ENCODE results near the gene MAP2K3. TPM values are rescaled to one million over a fixed set of nuclear protein-coding genes. Genes with fewer than 3 reads are reported as not detected.

The MAP2K3 gene
- 10 to 100 TPM in 3 of 4 donors, 1 to 10 TPM in 1; 3.3 to 37.0 (median 12.5) TPM for total RNA-seq

DNA sequence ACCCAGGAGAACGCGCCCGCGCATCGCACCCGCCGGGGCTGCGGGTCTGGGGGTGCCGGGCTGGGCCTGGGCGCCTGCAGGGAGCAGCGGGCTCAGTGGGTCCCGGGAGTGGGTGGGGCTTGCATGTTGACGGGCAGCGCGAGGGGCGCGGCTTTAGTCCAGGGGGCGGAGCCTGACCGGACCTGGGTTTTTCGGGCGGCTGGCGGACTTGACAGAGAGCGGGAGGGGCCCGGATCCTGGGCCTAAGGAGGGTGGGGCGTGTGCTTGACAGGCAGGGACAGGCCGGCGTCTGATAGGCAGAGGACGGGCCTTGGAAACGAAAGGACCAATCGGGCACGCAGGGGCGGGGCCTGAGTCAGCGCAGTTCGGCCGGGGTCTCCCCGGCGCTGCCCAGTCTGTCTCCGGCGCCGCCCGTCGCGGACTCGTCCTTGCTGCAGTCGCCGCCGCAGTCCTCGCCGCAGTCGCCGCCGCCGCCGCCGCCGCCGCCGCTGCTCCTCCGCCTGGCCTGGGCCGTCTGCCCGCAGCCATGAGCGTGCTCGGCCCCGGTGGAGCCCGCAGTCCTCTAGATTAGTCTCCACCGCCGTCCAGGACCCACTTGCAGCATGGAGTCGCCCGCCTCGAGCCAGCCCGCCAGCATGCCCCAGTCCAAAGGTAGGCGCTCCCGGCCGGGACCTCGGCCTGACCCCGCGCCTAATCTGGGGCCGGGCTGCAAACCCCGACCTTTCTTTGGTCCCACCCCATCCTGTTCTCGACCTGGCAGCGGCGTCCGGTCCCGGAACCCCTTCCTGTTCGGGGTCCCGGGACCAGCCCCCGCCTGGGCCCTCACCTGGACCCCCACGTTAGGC lies at the start of gene MAP2K3:
MAP2K3 (plus strand) TSS at position 393 of the 845 bp plus-strand sequence; CDS start at position 603, 210 bp downstream.
- TF ChIP-seq, protein P1, sequence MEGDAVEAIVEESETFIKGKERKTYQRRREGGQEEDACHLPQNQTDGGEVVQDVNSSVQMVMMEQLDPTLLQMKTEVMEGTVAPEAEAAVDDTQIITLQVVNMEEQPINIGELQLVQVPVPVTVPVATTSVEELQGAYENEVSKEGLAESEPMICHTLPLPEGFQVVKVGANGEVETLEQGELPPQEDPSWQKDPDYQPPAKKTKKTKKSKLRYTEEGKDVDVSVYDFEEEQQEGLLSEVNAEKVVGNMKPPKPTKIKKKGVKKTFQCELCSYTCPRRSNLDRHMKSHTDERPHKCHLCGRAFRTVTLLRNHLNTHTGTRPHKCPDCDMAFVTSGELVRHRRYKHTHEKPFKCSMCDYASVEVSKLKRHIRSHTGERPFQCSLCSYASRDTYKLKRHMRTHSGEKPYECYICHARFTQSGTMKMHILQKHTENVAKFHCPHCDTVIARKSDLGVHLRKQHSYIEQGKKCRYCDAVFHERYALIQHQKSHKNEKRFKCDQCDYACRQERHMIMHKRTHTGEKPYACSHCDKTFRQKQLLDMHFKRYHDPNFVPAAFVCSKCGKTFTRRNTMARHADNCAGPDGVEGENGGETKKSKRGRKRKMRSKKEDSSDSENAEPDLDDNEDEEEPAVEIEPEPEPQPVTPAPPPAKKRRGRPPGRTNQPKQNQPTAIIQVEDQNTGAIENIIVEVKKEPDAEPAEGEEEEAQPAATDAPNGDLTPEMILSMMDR (IDR thresholded peaks at IDR 0.05) = no peak
- TF ChIP-seq POLR2A (IDR thresholded peaks at IDR 0.05) = peak; percentile 91 to 97
- Histone ChIP-seq H3K4me1 (peaks cover 11 to 23% of the 10 kb centered on the region in 2 donors), H3K4me3 (peak within 1 kb of the TSS; percentile 61 to 88), H3K36me3 (no peaks in the 10 kb centered on the region), H3K27ac (peak within 1 kb of the TSS; percentile 87 to 91), H3K27me3 (no peaks in the 10 kb centered on the region), H3K9me3 (no peaks in the 10 kb centered on the region)
- peak; percentile 99 for DNase-seq
- intact Hi-C loops (cut with DNase I; ENCODE audit: low total_unique reads) = no loop called here

DNA sequence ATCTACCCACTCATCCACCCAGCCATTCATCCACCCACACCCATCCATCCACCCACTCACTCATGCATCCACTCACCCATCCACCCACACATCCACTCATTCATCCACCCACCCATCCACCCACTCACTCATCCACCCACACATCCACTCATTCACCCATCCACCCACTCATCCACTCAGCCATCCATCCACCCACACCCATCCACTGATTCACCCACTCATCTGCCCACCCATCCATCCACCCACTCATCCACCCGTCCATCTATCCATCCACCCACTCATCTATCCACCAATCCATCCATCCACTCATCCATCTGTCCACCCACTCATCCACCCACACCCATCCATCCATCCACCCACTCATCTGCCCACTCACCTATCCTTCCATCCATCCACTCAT lies 48.6 kb upstream of the MAP2K3 start:
- no peaks in the 10 kb centered on the region for H3K36me3 ChIP-seq
- TF ChIP-seq POLR2A (IDR thresholded peaks at IDR 0.05) = no peak
- TF ChIP-seq, protein P1 (IDR thresholded peaks at IDR 0.05) = no peak
- H3K4me1 ChIP-seq = no peaks in the 10 kb centered on the region
- intact Hi-C loops (cut with DNase I; ENCODE audit: low total_unique reads) = no loop called here
- no peak for DNase-seq
- no peak overlapping the region for H3K4me3 ChIP-seq
- no peaks in the 10 kb centered on the region for H3K9me3 ChIP-seq
- no peaks in the 10 kb centered on the region for H3K27me3 ChIP-seq
- no peak overlapping the region for H3K27ac ChIP-seq

DNA sequence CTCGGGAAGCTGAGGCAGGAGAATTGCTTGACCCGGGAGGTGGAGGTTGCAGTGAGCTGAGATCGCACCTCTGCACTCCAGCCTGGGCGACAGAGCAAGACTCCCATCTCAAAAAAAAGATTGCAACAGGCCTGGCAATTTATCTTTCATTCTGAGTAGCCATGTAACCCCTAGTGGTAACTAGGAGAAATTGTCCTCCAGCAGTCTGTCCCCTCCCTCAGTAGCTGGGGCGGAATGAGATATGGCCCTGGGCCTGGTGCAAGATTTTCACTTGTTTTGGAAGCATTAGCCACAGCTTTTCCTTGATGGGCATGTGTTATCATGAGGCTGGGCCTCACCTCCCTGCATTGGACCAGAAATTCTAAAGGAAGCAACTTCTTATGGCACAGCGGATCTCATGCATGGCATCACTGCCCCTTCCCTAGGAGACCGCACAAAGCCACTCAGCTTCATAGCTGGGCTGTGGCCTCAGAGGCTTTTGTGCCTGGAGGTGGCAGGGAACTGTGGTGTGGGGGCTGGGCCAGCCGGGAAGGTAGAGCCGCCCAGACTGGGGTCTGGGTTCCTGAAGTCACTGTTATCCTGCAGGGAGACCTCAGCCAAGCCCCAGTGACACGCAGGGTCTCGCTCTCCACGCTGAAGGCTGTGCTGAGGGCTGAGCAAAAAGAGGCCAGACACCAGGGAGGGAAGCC lies 44.7 kb upstream of the MAP2K3 start:
- Histone ChIP-seq H3K4me1 (no peaks in the 10 kb centered on the region), H3K27me3 (no peaks in the 10 kb centered on the region), H3K36me3 (no peaks in the 10 kb centered on the region), H3K27ac (no peak overlapping the region), H3K9me3 (no peaks in the 10 kb centered on the region), H3K4me3 (no peak overlapping the region)
- peak in 1 of 2 donors; percentile 15 for DNase-seq
- TF ChIP-seq, protein P1 (IDR thresholded peaks at IDR 0.05) = peak in 2 of 4 experiments; percentile 32 to 37
- no peak for TF ChIP-seq POLR2A (IDR thresholded peaks at IDR 0.05)
- intact Hi-C loops (cut with DNase I; ENCODE audit: low total_unique reads) = no loop called here

DNA sequence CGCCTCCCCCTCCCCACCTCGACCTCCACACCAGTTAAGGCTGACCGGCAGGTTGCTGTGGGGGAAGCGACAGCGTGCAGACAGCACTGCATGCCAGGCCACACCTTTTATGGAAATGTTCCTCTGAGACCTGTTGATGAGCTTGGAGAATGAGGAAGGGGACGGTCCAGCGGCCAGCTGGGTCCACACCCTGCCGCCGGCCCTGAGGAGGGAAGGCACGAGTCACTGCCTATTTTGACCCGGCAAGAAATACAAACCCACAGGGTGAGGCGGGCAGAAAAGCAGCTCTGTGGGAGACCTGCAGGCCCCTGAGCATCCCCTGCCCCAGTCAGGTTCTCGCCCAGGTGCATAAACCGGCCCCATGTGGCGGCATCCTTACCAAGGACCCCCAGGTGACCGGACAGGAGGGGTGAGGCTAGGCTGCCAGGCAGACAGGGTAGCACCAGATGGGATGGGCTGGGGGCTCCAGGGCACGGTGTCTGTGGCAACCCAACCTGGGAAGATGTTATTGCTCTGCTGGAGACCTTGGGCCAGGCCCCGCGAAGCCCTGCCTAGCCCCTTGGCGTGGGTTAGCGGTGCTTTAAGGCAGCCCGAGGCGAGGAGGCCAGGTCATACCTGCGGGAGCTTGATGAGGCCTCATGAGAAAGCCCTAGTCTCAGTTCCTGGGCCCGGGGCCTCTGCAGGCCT lies 44.0 kb upstream of the MAP2K3 start:
- Histone ChIP-seq H3K36me3 (no peaks in the 10 kb centered on the region), H3K4me3 (no peak overlapping the region), H3K27ac (no peak overlapping the region), H3K4me1 (no peaks in the 10 kb centered on the region), H3K9me3 (no peaks in the 10 kb centered on the region), H3K27me3 (no peaks in the 10 kb centered on the region)
- TF ChIP-seq, protein P1 (IDR thresholded peaks at IDR 0.05) = no peak
- no peak for TF ChIP-seq POLR2A (IDR thresholded peaks at IDR 0.05)
- intact Hi-C loops (cut with DNase I; ENCODE audit: low total_unique reads) = no loop called here
- no peak for DNase-seq
